ENCODE results near the gene MAD1L1.

The MAD1L1 gene

GRCh38 chr7:2218444-2218785 lies 14.3 kb downstream of the MAD1L1 start (continued):
- TF ChIP-seq CSRNP3 (CRISPR knock-in tag; IDR thresholded peaks at IDR 0.05) (no peak), TOX (CRISPR knock-in tag; IDR thresholded peaks at IDR 0.05; ENCODE audit: borderline replicate concordance) (no peak)
- TF ChIP-seq, protein P1, sequence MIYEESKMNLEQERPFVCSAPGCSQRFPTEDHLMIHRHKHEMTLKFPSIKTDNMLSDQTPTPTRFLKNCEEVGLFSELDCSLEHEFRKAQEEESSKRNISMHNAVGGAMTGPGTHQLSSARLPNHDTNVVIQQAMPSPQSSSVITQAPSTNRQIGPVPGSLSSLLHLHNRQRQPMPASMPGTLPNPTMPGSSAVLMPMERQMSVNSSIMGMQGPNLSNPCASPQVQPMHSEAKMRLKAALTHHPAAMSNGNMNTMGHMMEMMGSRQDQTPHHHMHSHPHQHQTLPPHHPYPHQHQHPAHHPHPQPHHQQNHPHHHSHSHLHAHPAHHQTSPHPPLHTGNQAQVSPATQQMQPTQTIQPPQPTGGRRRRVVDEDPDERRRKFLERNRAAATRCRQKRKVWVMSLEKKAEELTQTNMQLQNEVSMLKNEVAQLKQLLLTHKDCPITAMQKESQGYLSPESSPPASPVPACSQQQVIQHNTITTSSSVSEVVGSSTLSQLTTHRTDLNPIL (CRISPR knock-in tag; IDR thresholded peaks at IDR 0.05; ENCODE audit: low read depth) = no peak

- ATAC-seq = no peak
Observed at GRCh38 chr7:2217716-2218443, 14.9 kb downstream of the MAD1L1 start.

More at GRCh38 chr7:2217716-2218443, 14.9 kb downstream of the MAD1L1 start:
- TF ChIP-seq CSDC2 (CRISPR knock-in tag; IDR thresholded peaks at IDR 0.05) (no peak), CSRNP3 (CRISPR knock-in tag; IDR thresholded peaks at IDR 0.05) (no peak), GLIS3 (CRISPR knock-in tag; IDR thresholded peaks at IDR 0.05) (no peak), TCF4 (CRISPR knock-in tag; IDR thresholded peaks at IDR 0.05; ENCODE audit: borderline replicate concordance) (no peak), ESRRG (CRISPR knock-in tag; IDR thresholded peaks at IDR 0.05) (no peak), ZNF8 (CRISPR knock-in tag; IDR thresholded peaks at IDR 0.05) (no peak), POU6F1 (CRISPR knock-in tag; IDR thresholded peaks at IDR 0.05; ENCODE audit: borderline replicate concordance, low read depth) (no peak), SNAI2 (CRISPR knock-in tag; IDR thresholded peaks at IDR 0.05) (no peak), TOX (CRISPR knock-in tag; IDR thresholded peaks at IDR 0.05; ENCODE audit: borderline replicate concordance) (no peak), TSHZ2 (CRISPR knock-in tag; IDR thresholded peaks at IDR 0.05) (no peak), PPARA (CRISPR knock-in tag; IDR thresholded peaks at IDR 0.05; ENCODE audit: borderline replicate concordance) (no peak), ZNF565 (CRISPR knock-in tag; conservative IDR thresholded peaks at IDR 0.05; ENCODE audit: low read depth) (no peak), ZFP30 (CRISPR knock-in tag; IDR thresholded peaks at IDR 0.05) (no peak), ISL1 (CRISPR knock-in tag; IDR thresholded peaks at IDR 0.05) (no peak), ZC3H10 (CRISPR knock-in tag; IDR thresholded peaks at IDR 0.05) (no peak)
- TF ChIP-seq, protein P1 (CRISPR knock-in tag; IDR thresholded peaks at IDR 0.05; ENCODE audit: low read depth) = no peak

Data from SK-N-SH treated with all-trans-retinoic acid at 6 μM for 48 hours (cell line).